HG03196 (cell line): ENCODE data around the gene CFAP410.
"Not testable (repeated sequence)": the region's sequence is repeated elsewhere in the genome, so short reads cannot be mapped to it uniquely, and the experiment has no call there.

Experiments
- ATAC-seq: cut with Tn5 transposase; IDR thresholded peaks from one replicate; pipeline ENCODE4 v1.9.1; 2021; ENCODE audit not compliant: unreplicated experiment

CFAP410 gene

GRCh38 chr21:44370027-44370735 is 31.0 kb upstream of the CFAP410 start:
- ATAC-seq = no peak

DNA sequence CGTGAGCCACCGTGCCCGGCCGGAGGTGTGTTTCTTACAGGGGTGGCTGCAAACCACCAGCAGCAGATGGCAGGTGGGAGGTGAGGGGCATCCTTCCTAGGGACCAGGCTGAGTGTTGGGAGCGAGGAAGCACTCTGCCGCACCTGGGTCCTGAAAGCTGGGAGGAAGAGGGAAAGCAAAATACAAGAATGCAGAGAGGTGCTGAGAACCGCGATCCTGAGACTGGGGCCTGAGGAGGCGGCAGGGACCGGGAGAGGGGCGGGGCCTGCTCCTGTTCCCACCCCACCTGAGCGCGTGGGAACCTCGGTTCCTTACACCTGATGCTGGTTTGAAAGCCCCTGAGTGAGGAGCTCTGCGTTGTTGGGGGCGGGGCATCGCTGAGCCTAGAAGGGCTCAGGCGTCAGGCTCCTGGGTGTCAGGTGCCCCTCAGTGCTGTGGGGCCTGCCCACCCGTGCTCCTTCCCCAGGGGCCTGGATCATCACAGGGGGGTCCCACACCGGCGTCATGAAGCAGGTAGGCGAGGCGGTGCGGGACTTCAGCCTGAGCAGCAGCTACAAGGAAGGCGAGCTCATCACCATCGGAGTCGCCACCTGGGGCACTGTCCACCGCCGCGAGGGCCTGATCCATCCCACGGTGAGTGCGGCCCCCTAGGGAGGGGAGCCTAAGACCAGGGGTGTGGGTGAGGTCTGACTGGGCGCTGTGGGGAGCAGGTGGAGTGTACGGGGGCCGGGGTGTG is 29.7 kb upstream of the CFAP410 start:
- no peak for ATAC-seq

DNA sequence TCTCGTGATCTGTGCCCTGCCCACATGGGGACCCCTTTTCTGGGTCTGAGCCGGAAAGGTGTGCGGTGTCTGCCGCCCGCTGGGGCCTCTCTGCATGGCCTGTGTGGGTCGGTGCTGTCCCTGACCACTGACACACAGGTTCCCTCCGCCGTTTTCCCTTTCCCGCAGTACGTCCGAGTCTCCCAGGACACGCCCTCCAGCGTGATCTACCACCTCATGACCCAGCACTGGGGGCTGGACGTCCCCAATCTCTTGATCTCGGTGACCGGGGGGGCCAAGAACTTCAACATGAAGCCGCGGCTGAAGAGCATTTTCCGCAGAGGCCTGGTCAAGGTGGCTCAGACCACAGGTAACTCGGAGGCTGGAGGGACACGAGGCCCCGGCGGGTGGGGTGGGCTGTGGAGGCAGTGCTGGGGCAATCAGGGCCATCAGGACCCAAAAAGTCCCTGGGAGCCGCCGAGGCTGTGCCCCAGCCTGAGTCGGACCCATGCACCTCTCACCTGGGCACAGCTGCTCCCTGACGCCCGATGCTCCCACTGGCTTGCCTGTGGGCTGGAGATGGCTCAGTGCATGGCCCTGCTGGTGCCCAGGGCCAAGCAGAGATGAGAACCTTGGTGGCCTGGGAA is 27.5 kb upstream of the CFAP410 start:
- no peak for ATAC-seq

GRCh38 chr21:44365967-44366585 is 26.9 kb upstream of the CFAP410 start:
- ATAC-seq = no peak

DNA sequence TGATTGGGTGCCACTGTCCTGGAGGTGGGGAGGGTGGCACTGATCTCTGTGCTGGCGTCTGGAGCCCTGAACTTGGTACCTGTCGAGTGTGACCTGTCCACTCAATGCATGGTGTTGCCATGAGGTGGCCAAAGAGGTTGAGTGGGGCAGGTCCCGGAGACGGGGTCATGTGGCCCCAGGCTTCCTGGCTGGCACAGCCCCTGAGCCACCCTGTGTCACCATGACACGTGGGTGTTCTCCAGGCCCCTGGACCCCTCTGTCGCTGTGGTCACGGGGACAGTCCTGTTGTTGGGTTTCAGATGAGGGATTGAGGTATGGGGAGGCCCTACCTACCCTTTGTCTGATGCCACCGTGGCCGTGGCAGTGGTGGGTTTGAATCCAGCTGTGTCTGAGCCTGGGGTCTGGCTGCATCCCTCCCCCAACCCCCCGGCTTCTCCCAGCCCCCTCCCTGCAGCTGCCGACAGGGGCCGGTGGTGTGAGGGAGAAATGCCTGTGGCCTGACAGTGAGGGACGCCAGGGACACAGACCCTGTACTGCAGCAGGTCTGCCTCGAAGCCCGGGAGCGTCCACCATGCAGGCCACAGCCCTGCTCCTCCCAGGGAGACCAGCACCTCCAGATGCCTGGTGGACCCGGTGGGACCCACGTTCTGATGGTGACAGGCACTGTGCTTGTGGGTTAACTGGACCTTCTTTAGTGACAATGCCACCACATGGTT is 26.2 kb upstream of the CFAP410 start:
- no peak for ATAC-seq

- no peak for ATAC-seq
Observed at GRCh38 chr21:44364151-44365053, 25.2 kb upstream of the CFAP410 start.

- no peak for ATAC-seq
Observed at GRCh38 chr21:44363278-44363677, 24.1 kb upstream of the CFAP410 start.

GRCh38 chr21:44361903-44362302 is 22.7 kb upstream of the CFAP410 start:
- not testable (repeated sequence) for ATAC-seq

- no peak for ATAC-seq
Observed at GRCh38 chr21:44360159-44360558, 21.0 kb upstream of the CFAP410 start.

GRCh38 chr21:44359396-44359795 is 20.2 kb upstream of the CFAP410 start:
- no peak for ATAC-seq

- ATAC-seq = no peak
Observed at GRCh38 chr21:44357064-44357837, 18.1 kb upstream of the CFAP410 start.

- no peak for ATAC-seq
Observed at GRCh38 chr21:44356636-44357035, 17.4 kb upstream of the CFAP410 start.

DNA sequence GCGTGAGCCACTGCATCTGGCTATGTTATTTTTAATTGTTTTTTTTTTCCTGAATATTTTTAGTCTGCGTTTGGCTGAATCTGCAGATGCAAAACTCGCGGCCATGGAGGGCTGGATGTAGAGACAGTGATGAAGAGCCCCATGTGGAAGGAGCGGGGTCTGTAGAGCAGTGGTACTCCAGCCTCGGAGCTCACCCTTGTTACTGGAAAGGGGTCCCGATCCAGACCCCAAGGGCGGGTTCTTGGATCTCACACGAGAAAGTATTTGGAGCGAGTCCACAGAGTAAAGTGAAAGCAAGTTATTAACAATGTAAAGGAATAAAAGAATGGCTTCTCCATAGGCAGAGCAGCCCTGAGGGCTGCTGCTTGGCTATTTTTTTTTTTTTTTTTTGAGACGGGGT is 17.0 kb upstream of the CFAP410 start:
- no peak for ATAC-seq

DNA sequence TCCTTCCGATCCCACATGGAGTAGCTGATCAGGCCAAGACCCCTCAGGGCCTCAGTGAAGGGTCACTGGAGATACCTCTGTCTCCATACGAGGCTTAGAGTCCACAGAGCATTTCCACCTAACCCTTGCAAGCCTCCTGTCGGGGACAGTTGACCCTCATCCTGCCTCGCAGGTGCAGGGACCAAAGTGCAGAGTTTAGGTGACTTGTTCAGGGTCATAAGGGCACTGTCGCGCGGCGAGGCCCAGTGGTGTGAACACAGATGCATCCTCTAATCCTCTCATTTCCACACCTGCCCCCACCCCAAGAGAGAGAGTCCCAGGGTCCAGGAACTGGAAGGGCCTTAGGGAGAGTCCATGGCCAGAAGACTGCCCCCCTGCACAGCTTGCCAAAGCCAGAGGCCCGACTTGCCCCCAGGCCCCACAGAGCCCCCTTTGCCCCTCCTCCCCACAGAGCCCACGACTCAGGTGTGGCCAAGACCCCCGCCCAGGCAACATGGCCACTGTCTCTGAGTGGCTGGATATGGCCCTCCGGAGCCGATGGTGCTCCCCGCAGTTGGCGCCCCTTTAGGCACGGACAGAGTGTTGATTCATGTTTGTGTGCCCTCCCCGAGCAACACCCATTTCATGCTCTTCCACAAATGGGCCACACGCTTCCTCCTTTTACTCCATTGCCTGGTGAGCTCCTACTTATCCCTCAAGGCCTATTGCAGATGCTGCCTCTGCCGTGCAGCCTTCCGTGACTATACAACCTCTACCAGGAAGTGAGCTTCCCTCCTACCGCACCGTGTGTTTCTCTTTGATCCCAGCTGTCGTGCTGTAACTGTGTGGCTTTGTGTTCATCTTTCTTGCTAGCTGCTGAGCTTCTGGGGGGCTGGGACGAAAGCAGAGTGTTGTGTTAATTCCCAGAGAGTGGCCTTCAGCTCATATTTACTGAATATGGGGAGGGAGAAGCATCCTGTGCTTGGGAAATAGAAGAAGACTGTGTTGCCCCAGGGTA is 15.9 kb upstream of the CFAP410 start:
- no peak for ATAC-seq

DNA sequence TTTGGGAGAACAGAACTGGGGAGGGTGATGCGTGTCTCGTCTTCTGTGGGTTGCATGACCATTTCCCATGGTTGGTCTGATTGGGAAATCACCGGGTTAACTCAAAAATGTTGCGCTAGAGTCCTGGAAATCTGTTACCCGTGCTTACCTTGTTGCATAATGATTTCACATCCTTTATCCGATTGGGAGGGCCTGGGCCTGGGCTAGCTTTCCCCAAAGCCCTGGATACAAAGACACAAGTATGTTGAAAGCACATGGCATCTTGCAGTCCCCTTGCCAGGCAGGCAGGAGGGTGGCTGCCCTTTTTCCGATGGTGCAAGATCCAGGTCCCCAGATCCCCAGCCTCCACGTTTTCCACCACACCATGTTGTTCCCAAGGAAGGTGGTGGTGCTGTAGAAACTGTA is 14.8 kb upstream of the CFAP410 start:
- ATAC-seq = no peak

GRCh38 chr21:44353191-44353970 is 14.2 kb upstream of the CFAP410 start, which contains the start of gene TRPM2:
Gene TRPM2, plus strand, starts transcription at chr21:44353621. Its CDS starts 80 bp downstream, at chr21:44353701.
- no peak for ATAC-seq

- ATAC-seq = no peak
Observed at GRCh38 chr21:44352253-44352860, 13.2 kb upstream of the CFAP410 start.
